Suprapubic skin (tissue), 4 donors: ENCODE results near the gene TAAR1. TPM values are rescaled to one million over a fixed set of nuclear protein-coding genes. Genes with fewer than 3 reads are reported as not detected.

Experiments
- DNase-seq, 2 donors: peaks; one replicate each; pipeline ENCODE4 v3.0.0-alpha.2; 2019; ENCODE audit warnings: low spot score in 2 of 2
- H3K27ac ChIP-seq: fragments of 200-600 bp; sonication (generic); one replicate; pipeline ENCODE4 v1.5.1; 2019
- H3K27me3 ChIP-seq: fragments of 200-600 bp; sonication (generic); one replicate; pipeline ENCODE4 v1.5.1; 2019
- H3K36me3 ChIP-seq: fragments of 200-600 bp; sonication (generic); one replicate; pipeline ENCODE4 v1.5.1; 2019
- H3K4me1 ChIP-seq: fragments of 200-600 bp; sonication (generic); one replicate; pipeline ENCODE4 v1.5.1; 2019
- H3K4me3 ChIP-seq: fragments of 200-600 bp; sonication (generic); one replicate; pipeline ENCODE4 v1.5.1; 2019; ENCODE audit warnings: mild to moderate bottlenecking
- H3K9me3 ChIP-seq: fragments of 200-600 bp; sonication (generic); one replicate; pipeline ENCODE4 v1.5.1; 2019
- CTCF ChIP-seq, 2 donors: fragments of 200-600 bp in 1 of 2; fragments of 450-650 bp in 1 of 2; sonication (generic) in 1 of 2; IDR thresholded peaks; one replicate each; pipeline ENCODE4 v1.5.1; 2016 to 2019; ENCODE audit warnings: antibody characterized with exemption in 2 of 2, mild to moderate bottlenecking in 1 of 2, moderate library complexity in 1 of 2
- EP300 ChIP-seq: sonication (generic); formaldehyde crosslinking; IDR thresholded peaks from one replicate; pipeline ENCODE4 v1.6.1; 2017; ENCODE audit warnings: antibody characterized with exemption
- POLR2A ChIP-seq, 2 donors: fragments of 450-650 bp; IDR thresholded peaks; one replicate each; pipeline ENCODE4 v1.6.1; 2017; ENCODE audit warnings: antibody characterized with exemption in 2 of 2, mild to moderate bottlenecking in 2 of 2, moderate library complexity in 2 of 2
- POLR2AphosphoS5 ChIP-seq, 3 donors: sonication (generic); formaldehyde crosslinking; IDR thresholded peaks; one replicate each; pipeline ENCODE4 v1.6.1; 2017; ENCODE audit warnings: antibody characterized with exemption in 3 of 3
- WGBS: methylation state at CpG from one replicate; pipeline ENCODE4 v1.1.5; 2018; 5-methylcytosine and 5-hydroxymethylcytosine counted together
- total RNA-seq, 4 donors: library from RNA; depleted of rRNA; stranded (reverse); fragments of >200 nt; gene quantifications; one replicate each; pipeline ENCODE4 v1.1.0, GENCODE V29; 2016

The TAAR1 gene
- total RNA-seq, 4 donors from 2014 or later, result not detected

- no peaks in the 10 kb centered on the region for H3K9me3 ChIP-seq
- H3K4me1 ChIP-seq, result no peaks in the 10 kb centered on the region
- H3K27ac ChIP-seq, result no peak overlapping the region
- no peak overlapping the region for H3K4me3 ChIP-seq
- 73% methylated on average over 10 of the region's 10 CpGs for WGBS
- TF ChIP-seq POLR2AphosphoS5 (IDR thresholded peaks at IDR 0.05) (no peak), EP300 (no peak), CTCF (IDR thresholded peaks at IDR 0.05) (no peak), POLR2A (IDR thresholded peaks at IDR 0.05) (no peak)
- H3K36me3 ChIP-seq, result no peaks in the 10 kb centered on the region
- DNase-seq, result no peak
- H3K27me3 ChIP-seq, result no peaks in the 10 kb centered on the region
These were observed 14.6 kb upstream of the TAAR1 start for GRCh38 chr6:132673376-132674094.

DNA sequence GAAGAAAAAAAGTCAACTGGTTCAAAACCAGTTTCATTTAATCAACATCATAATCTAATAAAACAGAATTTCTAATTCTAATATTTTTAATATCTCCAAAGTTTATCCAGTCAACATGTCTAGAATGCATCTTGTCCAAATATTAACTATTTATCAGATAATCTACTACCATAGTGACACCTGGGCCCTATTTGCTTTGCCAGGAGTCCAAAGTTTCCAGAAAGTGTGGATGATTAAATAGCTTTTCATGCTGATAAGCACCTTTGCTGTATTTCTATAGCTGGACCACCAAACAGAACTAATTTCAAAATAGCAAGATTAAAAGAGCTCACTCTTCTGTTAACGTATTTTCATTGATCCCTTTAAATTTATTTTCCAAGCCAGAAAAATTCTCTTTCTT lies 12.3 kb upstream of the TAAR1 start:
- H3K4me1 ChIP-seq, result no peaks in the 10 kb centered on the region
- no peaks in the 10 kb centered on the region for H3K9me3 ChIP-seq
- TF ChIP-seq EP300, result no peak
- DNase-seq, result no peak
- H3K27me3 ChIP-seq, result no peaks in the 10 kb centered on the region
- H3K36me3 ChIP-seq, result no peaks in the 10 kb centered on the region
- H3K4me3 ChIP-seq, result no peak overlapping the region
- H3K27ac ChIP-seq, result no peak overlapping the region
- WGBS, result 92% methylated on average over 1 of the region's 1 CpG

DNA sequence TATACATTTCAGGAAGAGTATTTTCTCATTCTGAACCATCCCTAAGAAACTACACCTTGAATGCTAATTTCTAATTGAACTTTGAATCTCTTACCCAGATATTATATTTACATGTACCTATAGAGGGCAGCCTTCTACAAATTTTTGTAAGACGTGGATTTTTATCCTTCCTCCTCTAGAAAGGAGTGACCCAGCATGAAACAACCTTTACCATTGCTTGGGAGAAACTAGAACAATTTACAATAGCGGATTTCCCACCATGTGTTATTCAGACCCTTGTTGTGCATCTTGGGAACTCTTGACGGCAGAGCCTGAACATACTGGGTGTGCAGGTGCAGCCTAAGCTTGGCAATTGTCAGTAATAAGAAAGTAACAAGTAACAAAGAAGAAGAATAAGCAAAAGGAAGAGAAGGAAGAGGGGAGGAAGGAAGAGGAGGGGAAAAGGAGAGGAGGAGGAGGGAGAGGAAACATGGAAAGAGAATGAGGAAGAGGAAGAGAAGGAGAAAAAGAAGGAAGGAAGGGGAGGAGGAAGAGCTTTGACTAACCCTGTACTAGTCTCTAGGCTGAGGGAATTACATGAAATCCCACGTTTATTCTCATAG lies 10.8 kb upstream of the TAAR1 start:
- H3K9me3 ChIP-seq, result no peaks in the 10 kb centered on the region
- no peaks in the 10 kb centered on the region for H3K4me1 ChIP-seq
- DNase-seq, result no peak
- no peaks in the 10 kb centered on the region for H3K36me3 ChIP-seq
- no peaks in the 10 kb centered on the region for H3K27me3 ChIP-seq
- no peak overlapping the region for H3K4me3 ChIP-seq
- H3K27ac ChIP-seq, result no peak overlapping the region
- no peak for TF ChIP-seq POLR2A (IDR thresholded peaks at IDR 0.05)
- no peak for TF ChIP-seq POLR2AphosphoS5 (IDR thresholded peaks at IDR 0.05)
- TF ChIP-seq CTCF (IDR thresholded peaks at IDR 0.05), result peak in 1 of 2 donors; percentile 18
- WGBS, result 7% methylated on average over 4 of the region's 4 CpGs

DNA sequence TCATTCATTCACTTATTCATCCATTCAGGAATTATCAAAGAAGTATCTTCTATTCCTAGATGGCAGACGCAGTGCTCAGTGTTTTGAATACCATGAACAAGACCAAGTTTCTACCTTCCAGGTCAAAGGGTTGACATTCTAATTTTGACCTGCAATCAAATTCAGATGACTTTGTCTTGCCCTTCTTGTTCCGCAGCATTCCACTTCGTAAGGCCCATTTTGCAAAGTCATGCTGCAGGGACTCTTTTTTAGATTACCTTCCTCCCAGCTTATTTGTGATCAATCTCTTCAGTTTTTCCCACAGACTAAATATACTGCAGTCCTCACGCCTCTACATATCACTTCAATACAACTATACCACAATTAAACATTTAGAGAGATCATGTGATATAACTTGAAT lies 7.1 kb upstream of the TAAR1 start:
- no peaks in the 10 kb centered on the region for H3K27me3 ChIP-seq
- H3K36me3 ChIP-seq, result no peaks in the 10 kb centered on the region
- 64% methylated on average over 4 of the region's 4 CpGs for WGBS
- DNase-seq, result no peak
- no peak overlapping the region for H3K4me3 ChIP-seq
- H3K27ac ChIP-seq, result no peak overlapping the region
- no peaks in the 10 kb centered on the region for H3K4me1 ChIP-seq
- no peaks in the 10 kb centered on the region for H3K9me3 ChIP-seq
- TF ChIP-seq CTCF (IDR thresholded peaks at IDR 0.05), result no peak
- no peak for TF ChIP-seq EP300
- no peak for TF ChIP-seq POLR2A (IDR thresholded peaks at IDR 0.05)
- no peak for TF ChIP-seq POLR2AphosphoS5 (IDR thresholded peaks at IDR 0.05)

DNA sequence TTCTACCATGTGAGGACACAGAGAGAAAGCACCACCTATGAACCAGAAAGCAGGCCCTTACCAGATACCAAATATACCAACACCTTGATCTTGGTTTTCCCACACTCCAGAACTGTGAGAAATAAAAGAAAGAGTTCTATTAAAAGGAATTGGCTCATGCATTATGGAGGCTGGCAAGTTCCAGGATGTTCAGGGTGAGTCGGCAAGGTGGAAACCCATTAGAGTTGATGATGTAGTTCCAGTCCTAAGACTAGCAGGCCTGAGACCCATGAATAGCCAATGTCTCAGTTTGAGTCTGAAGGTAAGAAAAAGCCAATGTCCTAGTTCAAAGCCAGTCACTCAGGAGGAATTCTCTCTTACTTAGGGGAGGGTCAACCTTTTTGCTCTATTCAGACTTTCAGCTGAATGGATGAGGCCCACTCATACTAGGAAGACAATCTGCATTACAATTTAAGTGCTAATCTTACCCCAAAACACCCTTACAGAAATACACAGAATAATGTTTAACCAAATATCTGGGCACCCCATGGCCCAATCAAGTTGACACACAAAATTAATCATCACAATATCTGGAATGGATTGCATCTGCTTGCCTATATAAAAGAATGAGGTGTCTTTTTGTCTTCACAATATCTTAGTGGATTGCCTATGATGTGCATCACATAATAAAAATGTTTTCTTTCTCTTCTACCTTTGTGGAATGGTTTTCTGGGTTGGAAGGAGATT lies 5.5 kb upstream of the TAAR1 start:
- no peak for DNase-seq
- H3K4me1 ChIP-seq, result no peaks in the 10 kb centered on the region
- no peak for TF ChIP-seq CTCF (IDR thresholded peaks at IDR 0.05)
- no peak for TF ChIP-seq POLR2AphosphoS5 (IDR thresholded peaks at IDR 0.05)
- no peak for TF ChIP-seq EP300
- 95% methylated on average over 1 of the region's 1 CpG for WGBS
- H3K36me3 ChIP-seq, result no peaks in the 10 kb centered on the region
- H3K27me3 ChIP-seq, result no peaks in the 10 kb centered on the region
- no peak overlapping the region for H3K27ac ChIP-seq
- H3K9me3 ChIP-seq, result no peaks in the 10 kb centered on the region
- H3K4me3 ChIP-seq, result no peak overlapping the region
